DND-41 (cell line): ENCODE results near the gene PLEKHA7.

Experiments
- EZH2 ChIP-seq: IDR thresholded peaks from 3 replicates; pipeline ENCODE4 v1.6.1; 2012; ENCODE audit warnings: borderline replicate concordance, low read depth, mild to moderate bottlenecking, moderate library complexity, low read length, inconsistent platforms; ENCODE audit not compliant: severe bottlenecking
- TF ChIP-seq, protein P1 (sequence below): IDR thresholded peaks from 2 replicates; pipeline ENCODE4 v1.5.1; 2012; ENCODE audit warnings: borderline replicate concordance, low read length, moderate library complexity, mild to moderate bottlenecking; ENCODE audit not compliant: poor library complexity, severe bottlenecking; ENCODE audit errors: extremely low read depth

DNA sequence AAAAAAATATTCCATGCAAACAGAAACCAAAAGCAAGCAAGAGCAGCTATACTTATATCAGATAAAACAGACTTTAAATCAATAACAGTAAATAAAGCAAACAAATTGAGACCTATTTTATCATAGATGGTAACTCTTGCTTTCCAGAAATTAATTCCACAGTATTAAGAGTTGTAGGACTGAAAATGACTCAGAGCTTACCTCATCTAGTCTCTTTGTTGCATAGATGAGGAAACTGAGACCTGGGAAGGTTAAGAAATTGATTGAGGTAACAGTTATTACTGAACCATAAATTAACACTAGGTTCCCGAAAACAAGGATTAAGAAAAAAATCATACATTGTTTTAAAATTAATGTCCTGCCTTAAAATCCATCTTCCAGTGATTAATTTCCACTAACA lies 123.8 kb downstream of the PLEKHA7 start:
- TF ChIP-seq, protein P1, sequence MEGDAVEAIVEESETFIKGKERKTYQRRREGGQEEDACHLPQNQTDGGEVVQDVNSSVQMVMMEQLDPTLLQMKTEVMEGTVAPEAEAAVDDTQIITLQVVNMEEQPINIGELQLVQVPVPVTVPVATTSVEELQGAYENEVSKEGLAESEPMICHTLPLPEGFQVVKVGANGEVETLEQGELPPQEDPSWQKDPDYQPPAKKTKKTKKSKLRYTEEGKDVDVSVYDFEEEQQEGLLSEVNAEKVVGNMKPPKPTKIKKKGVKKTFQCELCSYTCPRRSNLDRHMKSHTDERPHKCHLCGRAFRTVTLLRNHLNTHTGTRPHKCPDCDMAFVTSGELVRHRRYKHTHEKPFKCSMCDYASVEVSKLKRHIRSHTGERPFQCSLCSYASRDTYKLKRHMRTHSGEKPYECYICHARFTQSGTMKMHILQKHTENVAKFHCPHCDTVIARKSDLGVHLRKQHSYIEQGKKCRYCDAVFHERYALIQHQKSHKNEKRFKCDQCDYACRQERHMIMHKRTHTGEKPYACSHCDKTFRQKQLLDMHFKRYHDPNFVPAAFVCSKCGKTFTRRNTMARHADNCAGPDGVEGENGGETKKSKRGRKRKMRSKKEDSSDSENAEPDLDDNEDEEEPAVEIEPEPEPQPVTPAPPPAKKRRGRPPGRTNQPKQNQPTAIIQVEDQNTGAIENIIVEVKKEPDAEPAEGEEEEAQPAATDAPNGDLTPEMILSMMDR = no peak
- no peak for TF ChIP-seq EZH2
